PFSK-1 (cell line): ENCODE results near the gene ANKMY1.

ENCODE experiments used
- FOXP2 ChIP-seq: optimal IDR thresholded peaks from 2 replicates; pipeline ENCODE3; 2011; ENCODE audit warnings: borderline replicate concordance, control low read depth, inconsistent platforms; ENCODE audit not compliant: insufficient read depth; ENCODE audit errors: extremely low read length, extremely low read depth
- POLR2AphosphoS5 ChIP-seq: IDR thresholded peaks from 2 replicates; pipeline ENCODE4 v1.6.1; 2012; ENCODE audit warnings: low read depth, mild to moderate bottlenecking, control low read depth, low read length, moderate library complexity
- REST ChIP-seq, 2 experiments: IDR thresholded peaks; 2 replicates each; pipeline versions ENCODE4 v1.6.1 to v1.8.0; 2011 to 2012; ENCODE audit warnings: low read depth in 2 of 2, low read length in 2 of 2, control low read depth in 1 of 2, inconsistent platforms in 1 of 2, mild to moderate bottlenecking in 1 of 2, moderate library complexity in 1 of 2; ENCODE audit not compliant: insufficient read depth in 1 of 2
- SIN3A ChIP-seq: IDR thresholded peaks from 2 replicates; pipeline ENCODE4 v1.6.1; 2012; ENCODE audit warnings: mild to moderate bottlenecking, low read length, moderate library complexity, borderline replicate concordance; ENCODE audit not compliant: insufficient read depth
- TAF1 ChIP-seq: IDR thresholded peaks from 2 replicates; pipeline ENCODE4 v1.6.1; 2012; ENCODE audit warnings: low read length, control low read depth, borderline replicate concordance; ENCODE audit not compliant: insufficient read depth

GRCh38 chr2:240452462-240453256 lies 105.1 kb downstream of the ANKMY1 start:
- TF ChIP-seq TAF1 (no peak), REST (IDR thresholded peaks at IDR 0.05; ENCODE audit: insufficient read depth in 1 of 2, low read depth in 2 of 2, low read length in 2 of 2) (no peak), POLR2AphosphoS5 (no peak), SIN3A (no peak), FOXP2 (no peak)
